ENCODE results near the gene GNA15.
"Not testable (repeated sequence)": the region's sequence is repeated elsewhere in the genome, so short reads cannot be mapped to it uniquely, and the experiment has no call there.

Gene GNA15

DNA sequence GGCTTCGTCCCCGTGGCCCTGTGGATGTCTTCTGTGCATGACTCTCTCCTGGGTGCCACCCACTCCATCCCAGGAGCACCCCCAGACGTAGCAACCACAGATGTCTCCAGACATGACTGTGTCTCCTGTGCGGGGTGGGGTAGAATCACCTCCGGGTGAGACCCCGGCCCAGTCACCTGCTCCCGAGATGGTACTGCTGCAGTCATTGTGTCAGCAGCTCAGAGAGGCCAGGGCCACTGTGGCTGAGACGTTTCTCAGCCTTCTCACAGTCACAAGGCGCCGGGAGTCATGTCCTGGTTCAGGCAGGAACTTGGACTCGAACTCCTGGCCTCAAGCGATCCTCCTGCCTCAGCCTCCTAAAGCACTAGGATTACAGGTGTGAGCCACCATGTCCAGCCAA lies 66.5 kb downstream of the GNA15 start:
- no peak for DNase-seq (ENCODE audit: low spot score)
- TF ChIP-seq, protein P1, sequence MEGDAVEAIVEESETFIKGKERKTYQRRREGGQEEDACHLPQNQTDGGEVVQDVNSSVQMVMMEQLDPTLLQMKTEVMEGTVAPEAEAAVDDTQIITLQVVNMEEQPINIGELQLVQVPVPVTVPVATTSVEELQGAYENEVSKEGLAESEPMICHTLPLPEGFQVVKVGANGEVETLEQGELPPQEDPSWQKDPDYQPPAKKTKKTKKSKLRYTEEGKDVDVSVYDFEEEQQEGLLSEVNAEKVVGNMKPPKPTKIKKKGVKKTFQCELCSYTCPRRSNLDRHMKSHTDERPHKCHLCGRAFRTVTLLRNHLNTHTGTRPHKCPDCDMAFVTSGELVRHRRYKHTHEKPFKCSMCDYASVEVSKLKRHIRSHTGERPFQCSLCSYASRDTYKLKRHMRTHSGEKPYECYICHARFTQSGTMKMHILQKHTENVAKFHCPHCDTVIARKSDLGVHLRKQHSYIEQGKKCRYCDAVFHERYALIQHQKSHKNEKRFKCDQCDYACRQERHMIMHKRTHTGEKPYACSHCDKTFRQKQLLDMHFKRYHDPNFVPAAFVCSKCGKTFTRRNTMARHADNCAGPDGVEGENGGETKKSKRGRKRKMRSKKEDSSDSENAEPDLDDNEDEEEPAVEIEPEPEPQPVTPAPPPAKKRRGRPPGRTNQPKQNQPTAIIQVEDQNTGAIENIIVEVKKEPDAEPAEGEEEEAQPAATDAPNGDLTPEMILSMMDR (IDR thresholded peaks at IDR 0.05; ENCODE audit: extremely low read depth, missing control alignments) = no peak

DNA sequence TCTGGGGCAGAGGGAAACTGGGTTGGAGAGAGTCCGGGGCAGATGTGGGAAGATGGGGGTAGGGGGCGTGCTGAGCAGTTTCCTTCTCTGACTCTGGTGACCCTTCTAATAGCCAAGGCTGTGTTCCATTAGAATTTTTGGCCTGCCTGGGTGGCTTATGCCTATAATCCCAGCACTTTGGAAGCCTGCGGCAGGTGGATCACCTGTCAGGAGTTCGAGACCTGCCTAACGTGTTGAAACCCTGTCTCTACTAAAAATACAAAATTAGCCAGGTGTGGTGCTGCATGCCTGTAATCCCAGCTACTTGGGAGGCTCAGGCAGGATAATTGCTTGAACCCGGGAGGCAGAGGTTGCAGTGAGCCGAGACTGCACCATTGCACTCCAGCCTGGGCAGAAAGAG lies 67.1 kb downstream of the GNA15 start:
- DNase-seq (ENCODE audit: low spot score) = not testable (repeated sequence)

DNA sequence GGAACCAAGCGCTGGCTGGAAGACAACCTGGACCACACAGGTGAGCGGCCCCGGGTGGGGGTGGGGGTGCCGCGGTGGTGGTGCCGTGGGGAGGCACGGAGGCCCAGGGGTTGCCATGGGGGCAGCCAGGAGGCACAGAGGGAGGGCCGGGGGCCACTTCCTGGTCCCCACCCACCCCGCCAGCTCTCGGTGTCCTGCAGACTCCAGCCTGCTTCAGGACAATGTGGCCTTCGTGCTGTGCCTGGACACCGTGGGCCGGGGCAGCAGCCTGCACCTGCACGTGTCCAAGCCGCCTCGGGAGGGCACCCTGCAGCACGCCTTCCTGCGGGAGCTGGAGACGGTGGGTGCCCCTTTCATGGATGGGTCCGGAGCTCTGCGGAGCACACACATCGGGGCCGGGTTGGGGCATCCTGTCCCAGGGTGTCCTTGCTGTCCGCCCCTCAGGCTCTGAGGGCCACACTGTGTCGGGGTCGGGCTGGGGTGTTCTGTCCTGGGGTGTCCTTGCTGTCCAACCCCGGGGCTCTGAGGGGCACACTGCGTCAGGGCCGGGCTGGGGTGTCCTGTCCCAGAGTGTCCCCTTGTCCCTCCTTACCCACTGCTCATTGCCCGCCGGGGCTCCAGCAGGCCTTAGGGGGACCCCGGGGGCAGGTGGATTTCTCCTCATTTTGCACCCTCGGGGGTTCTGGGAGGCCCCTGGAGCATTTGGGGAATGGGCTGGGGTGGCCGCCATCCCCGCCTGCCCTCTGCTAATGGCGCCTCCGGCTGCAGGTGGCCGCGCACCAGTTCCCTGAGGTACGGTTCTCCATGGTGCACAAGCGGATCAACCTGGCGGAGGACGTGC lies 68.2 kb downstream of the GNA15 start:
- TF ChIP-seq, protein P1 (IDR thresholded peaks at IDR 0.05; ENCODE audit: extremely low read depth, missing control alignments) = no peak

DNA sequence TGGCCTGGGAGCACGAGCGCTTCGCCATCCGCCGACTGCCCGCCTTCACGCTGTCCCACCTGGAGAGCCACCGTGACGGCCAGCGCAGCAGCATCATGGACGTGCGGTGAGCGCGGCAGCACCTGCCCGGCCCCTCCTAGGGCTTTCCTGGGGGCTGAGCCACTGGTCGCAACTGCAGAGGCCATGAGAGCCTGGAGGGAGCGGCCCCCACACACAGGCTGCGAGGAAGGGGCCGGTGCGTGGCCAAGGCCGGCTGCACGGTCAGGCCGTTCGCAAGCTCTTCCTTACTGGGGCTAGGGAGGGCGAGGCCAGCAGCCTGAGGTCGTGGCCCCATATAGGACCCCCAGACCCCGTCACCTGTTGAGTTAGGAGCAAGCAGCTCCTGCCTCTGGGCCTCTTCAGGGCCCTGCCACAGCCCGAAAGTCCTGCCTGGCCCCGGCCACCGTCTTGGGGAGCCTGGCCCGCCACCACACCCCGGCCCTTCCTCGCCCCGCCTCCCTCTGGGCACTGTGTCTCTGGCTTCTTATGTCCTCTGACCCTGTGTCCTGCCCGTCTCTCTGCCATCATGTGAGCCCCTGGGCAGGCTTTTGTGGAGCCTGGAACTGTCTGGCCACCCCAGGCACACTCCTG lies 68.9 kb downstream of the GNA15 start:
- TF ChIP-seq, protein P1 (IDR thresholded peaks at IDR 0.05; ENCODE audit: extremely low read depth, missing control alignments) = no peak
- DNase-seq (ENCODE audit: low spot score) = no peak

More for the DNA sequence above, 68.2 kb downstream of the GNA15 start:
- no peak for DNase-seq (ENCODE audit: low spot score)

- TF ChIP-seq, protein P1 (IDR thresholded peaks at IDR 0.05; ENCODE audit: extremely low read depth, missing control alignments) = no peak
- no peak for DNase-seq (ENCODE audit: low spot score)
Observed at GRCh38 chr19:3206216-3206953, 70.6 kb downstream of the GNA15 start.

DNA sequence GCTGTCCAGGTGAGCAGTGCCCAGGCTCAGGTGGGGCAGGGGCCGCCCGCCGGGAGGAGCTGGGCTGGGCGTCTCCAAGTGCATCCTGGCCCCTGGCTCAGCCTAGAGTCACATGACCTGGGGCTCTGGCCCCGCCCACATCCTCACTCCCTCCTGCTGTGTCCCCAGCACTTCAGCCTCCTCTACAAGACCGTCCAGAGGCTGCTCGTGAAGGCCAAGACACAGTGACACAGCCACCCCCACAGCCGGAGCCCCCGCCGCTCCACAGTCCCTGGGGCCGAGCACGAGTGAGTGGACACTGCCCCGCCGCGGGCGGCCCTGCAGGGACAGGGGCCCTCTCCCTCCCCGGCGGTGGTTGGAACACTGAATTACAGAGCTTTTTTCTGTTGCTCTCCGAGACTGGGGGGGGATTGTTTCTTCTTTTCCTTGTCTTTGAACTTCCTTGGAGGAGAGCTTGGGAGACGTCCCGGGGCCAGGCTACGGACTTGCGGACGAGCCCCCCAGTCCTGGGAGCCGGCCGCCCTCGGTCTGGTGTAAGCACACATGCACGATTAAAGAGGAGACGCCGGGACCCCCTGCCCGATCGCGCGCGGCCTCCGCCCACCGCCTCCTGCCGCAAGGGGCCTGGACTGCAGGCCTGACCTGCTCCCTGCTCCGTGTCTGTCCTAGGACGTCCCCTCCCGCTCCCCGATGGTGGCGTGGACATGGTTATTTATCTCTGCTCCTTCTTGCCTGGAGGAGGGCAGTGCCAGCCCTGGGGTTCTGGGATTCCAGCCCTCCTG lies 71.8 kb downstream of the GNA15 start:
- no peak for DNase-seq (ENCODE audit: low spot score)
- TF ChIP-seq, protein P1 (IDR thresholded peaks at IDR 0.05; ENCODE audit: extremely low read depth, missing control alignments) = no peak

Data from GM20000 (cell line).